Fibroblast of lung (primary cell): ENCODE data around the gene TSPAN18. TPM values are rescaled to one million over a fixed set of nuclear protein-coding genes. Genes with fewer than 3 reads are reported as not detected.

Experiments
- DNase-seq, 2 donors: peaks; one replicate each; pipeline versions ENCODE4 v3.0.0 to v3.0.0-alpha.2; 2010; ENCODE audit warnings: low read depth in 2 of 2
- H2AFZ ChIP-seq: 2 replicates; pipeline ENCODE4 v1.5.1; 2012; ENCODE audit warnings: low read length, control low read depth, inconsistent platforms
- H3K27ac ChIP-seq: 2 replicates; pipeline ENCODE4 v1.5.1; 2011; ENCODE audit warnings: low read length, control low read depth; ENCODE audit not compliant: insufficient read depth
- H3K27me3 ChIP-seq: 2 replicates; pipeline ENCODE4 v1.5.1; 2011; ENCODE audit warnings: mild to moderate bottlenecking, low read length; ENCODE audit not compliant: control insufficient read depth, insufficient read depth
- H3K36me3 ChIP-seq: 2 replicates; pipeline ENCODE4 v1.5.1; 2011; ENCODE audit warnings: low read length; ENCODE audit not compliant: control insufficient read depth, insufficient read depth
- H3K4me1 ChIP-seq: 2 replicates; pipeline ENCODE4 v1.5.1; 2011; ENCODE audit warnings: low read length; ENCODE audit not compliant: control insufficient read depth, insufficient read depth; ENCODE audit errors: extremely low read depth
- H3K4me2 ChIP-seq: 2 replicates; pipeline ENCODE4 v1.5.1; 2011; ENCODE audit warnings: low read length, control low read depth; ENCODE audit not compliant: insufficient read depth; ENCODE audit errors: extremely low read depth
- H3K4me3 ChIP-seq, 4 experiments: fragments of 200-600 bp in 1 of 4; sonication (generic) in 1 of 4; replicated peaks in 1 of 4; 2 replicates each; pipeline ENCODE4 v1.5.1; 2011 to 2016; ENCODE audit warnings: low read length in 4 of 4, low read depth in 3 of 4, mild to moderate bottlenecking in 3 of 4, control low read depth in 2 of 4, inconsistent platforms in 1 of 4, mixed read lengths in 1 of 4; ENCODE audit not compliant: insufficient read depth in 1 of 4; ENCODE audit errors: control extremely low read depth in 1 of 4
- H3K79me2 ChIP-seq: 2 replicates; pipeline ENCODE4 v1.5.1; 2012; ENCODE audit warnings: mild to moderate bottlenecking, low read length, inconsistent platforms; ENCODE audit not compliant: control insufficient read depth, insufficient read depth
- H3K9ac ChIP-seq: 2 replicates; pipeline ENCODE4 v1.5.1; 2011; ENCODE audit warnings: mild to moderate bottlenecking, low read length, control low read depth; ENCODE audit not compliant: insufficient read depth
- H3K9me3 ChIP-seq: 2 replicates; pipeline ENCODE4 v1.5.1; 2012; ENCODE audit warnings: low read depth, low read length; ENCODE audit not compliant: control insufficient read depth, insufficient read depth
- H4K20me1 ChIP-seq: 2 replicates; pipeline ENCODE4 v1.5.1; 2011; ENCODE audit warnings: low read length; ENCODE audit not compliant: control insufficient read depth, insufficient read depth; ENCODE audit errors: extremely low read depth
- CTCF ChIP-seq, 2 donors: IDR thresholded peaks in 1 of 2; conservative IDR thresholded peaks in 1 of 2; 1 replicate in 1 of 2; 2 replicates in 1 of 2; pipeline ENCODE4 v1.5.1; 2011 to 2012; ENCODE audit warnings: low read length in 2 of 2, control low read depth in 1 of 2, inconsistent platforms in 1 of 2, low read depth in 1 of 2, mild to moderate bottlenecking in 1 of 2
- EZH2 ChIP-seq: IDR thresholded peaks from 2 replicates; pipeline ENCODE4 v1.5.1; 2012; ENCODE audit warnings: low read length, control low read depth, mild to moderate bottlenecking; ENCODE audit errors: missing control alignments
- polyA plus RNA-seq, 2 donors: library from polyadenylated mRNA; depleted of rRNA in 1 of 2; stranded (reverse) in 1 of 2; unstranded in 1 of 2; fragments of >200 nt; gene quantifications; 2 replicates each; pipeline ENCODE4 v1.2.1, GENCODE V29; 2011 to 2012; ENCODE audit warnings: missing spikeins in 1 of 2
- total RNA-seq: library from RNA; depleted of rRNA; stranded (reverse); fragments of >200 nt; gene quantifications from 2 replicates; pipeline ENCODE4 v1.2.1, GENCODE V29; 2014

Gene TSPAN18
- total and polyA plus RNA-seq, 2 donors (not counting 1 experiment from before 2014, with no cell fraction given): 0.15 TPM; not detected in 1

DNA sequence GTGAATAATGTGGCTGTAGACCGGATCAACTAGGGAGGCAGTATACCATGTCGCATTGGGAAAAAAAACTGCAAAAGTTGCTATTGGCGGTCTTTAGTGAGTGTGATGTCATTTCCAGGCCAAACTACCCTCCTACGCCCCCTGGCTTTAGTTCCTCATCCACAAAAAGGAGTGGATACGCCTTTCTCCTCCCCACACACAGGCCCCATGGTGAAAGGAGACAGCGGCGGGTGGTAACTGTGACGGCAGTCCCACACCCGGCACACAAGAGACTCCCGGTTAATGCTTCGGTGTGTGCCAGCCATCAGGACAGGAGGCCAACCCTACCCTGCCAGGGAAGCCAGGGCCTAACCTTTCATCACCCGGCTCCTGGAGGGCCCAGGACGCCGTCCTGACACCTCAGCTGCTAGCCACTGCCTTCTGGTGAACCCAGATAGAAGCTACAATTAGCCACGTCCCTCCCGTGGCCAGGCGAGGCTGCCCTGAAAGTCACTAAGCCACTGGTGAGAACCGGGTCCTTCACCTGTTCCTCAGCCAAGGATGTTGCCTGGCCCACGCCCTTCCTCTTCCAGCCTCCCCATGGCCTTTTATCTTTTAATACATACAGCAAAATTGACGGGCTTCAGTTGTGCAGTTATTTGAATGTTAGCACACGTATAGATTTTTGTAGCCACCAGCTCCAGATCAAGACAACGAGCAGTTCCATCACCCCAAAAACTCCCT lies 213.1 kb downstream of the TSPAN18 start:
- Histone ChIP-seq H3K4me3 (no peak overlapping the region), H3K36me3 (peaks cover 5% of the 10 kb centered on the region), H2AFZ (no peak overlapping the region), H3K9ac (no peak overlapping the region), H3K79me2 (peaks cover 37% of the 10 kb centered on the region), H3K4me1 (peaks cover 8% of the 10 kb centered on the region), H3K27me3 (no peaks in the 10 kb centered on the region), H3K9me3 (no peaks in the 10 kb centered on the region), H3K4me2 (no peak overlapping the region), H3K27ac (no peak overlapping the region), H4K20me1 (no peaks in the 10 kb centered on the region)
- DNase-seq: peak in 1 of 2 donors; percentile 26
- TF ChIP-seq EZH2 (no peak), CTCF (conservative IDR thresholded peaks at IDR 0.05 in 1 of 2, IDR thresholded peaks at IDR 0.05 in 1 of 2; ENCODE audit: low read depth in 1 of 2, low read length in 2 of 2) (peak in 1 of 2 donors; percentile 44)

GRCh38 chr11:44940404-44940803 lies 213.6 kb downstream of the TSPAN18 start:
- no peaks in the 10 kb centered on the region for H3K27me3 ChIP-seq
- no peak overlapping the region for H3K9ac ChIP-seq
- H3K4me2 ChIP-seq: no peak overlapping the region
- H3K36me3 ChIP-seq: peaks cover 4% of the 10 kb centered on the region
- no peaks in the 10 kb centered on the region for H3K9me3 ChIP-seq
- H2AFZ ChIP-seq: no peak overlapping the region
- no peak overlapping the region for H3K4me3 ChIP-seq
- peak overlapping the region; percentile 10 for H3K27ac ChIP-seq
- H3K79me2 ChIP-seq: peaks cover 43% of the 10 kb centered on the region
- peaks cover 8% of the 10 kb centered on the region for H3K4me1 ChIP-seq
- H4K20me1 ChIP-seq: no peaks in the 10 kb centered on the region
- DNase-seq: no peak
- TF ChIP-seq CTCF (conservative IDR thresholded peaks at IDR 0.05 in 1 of 2, IDR thresholded peaks at IDR 0.05 in 1 of 2; ENCODE audit: low read depth in 1 of 2, low read length in 2 of 2) (no peak), EZH2 (no peak)

DNA sequence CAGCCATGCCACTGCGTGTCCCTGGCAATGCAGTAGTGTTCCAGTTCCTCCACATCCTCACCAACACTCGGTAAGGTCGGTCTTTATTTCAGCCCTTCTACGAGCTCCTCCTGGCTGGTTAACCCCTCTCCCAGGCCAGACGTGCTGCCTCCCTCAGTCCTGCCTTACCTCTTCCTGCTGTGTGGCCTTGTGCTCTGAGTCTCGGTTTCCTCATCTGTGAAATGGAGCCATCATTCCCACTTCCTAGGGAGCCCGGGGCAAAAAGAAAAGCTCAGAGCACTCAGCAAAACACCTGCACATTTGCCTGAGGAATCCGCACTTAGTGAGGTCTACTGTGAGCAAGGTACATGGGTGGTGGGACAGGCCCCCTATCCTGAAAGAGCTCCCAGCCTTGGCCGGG lies 214.1 kb downstream of the TSPAN18 start:
- H3K79me2 ChIP-seq: peaks cover 45% of the 10 kb centered on the region
- H3K4me3 ChIP-seq: no peak overlapping the region
- no peak for DNase-seq
- H2AFZ ChIP-seq: no peak overlapping the region
- H4K20me1 ChIP-seq: peaks cover under 1% of the 10 kb centered on the region
- H3K36me3 ChIP-seq: peaks cover 4% of the 10 kb centered on the region
- H3K27ac ChIP-seq: peak overlapping the region; percentile 10
- TF ChIP-seq CTCF (conservative IDR thresholded peaks at IDR 0.05 in 1 of 2, IDR thresholded peaks at IDR 0.05 in 1 of 2; ENCODE audit: low read depth in 1 of 2, low read length in 2 of 2) (no peak), EZH2 (no peak)
- no peak overlapping the region for H3K4me2 ChIP-seq
- peaks cover 8% of the 10 kb centered on the region for H3K4me1 ChIP-seq
- H3K27me3 ChIP-seq: no peaks in the 10 kb centered on the region
- H3K9ac ChIP-seq: no peak overlapping the region
- no peaks in the 10 kb centered on the region for H3K9me3 ChIP-seq
